Transverse colon (tissue), 3 donors: ENCODE data around the gene ALDH4A1.

Experiments
- CTCF ChIP-seq, 5 experiments: fragments of 200-600 bp in 3 of 5; fragments of 450-650 bp in 2 of 5; sonication (generic) in 3 of 5; IDR thresholded peaks; 1 replicate in 2 of 5; 2 replicates in 3 of 5; pipeline ENCODE4 v1.5.1; 2016 to 2017; ENCODE audit warnings: antibody characterized with exemption in 5 of 5, inconsistent platforms in 3 of 5, mild to moderate bottlenecking in 2 of 5, moderate library complexity in 1 of 5
- POLR2A ChIP-seq: fragments of 450-650 bp; IDR thresholded peaks from one replicate; pipeline ENCODE4 v1.6.1; 2016; ENCODE audit warnings: antibody characterized with exemption, mild to moderate bottlenecking, moderate library complexity

- no peak for TF ChIP-seq CTCF (IDR thresholded peaks at IDR 0.05)
- no peak for TF ChIP-seq POLR2A
Observed at GRCh38 chr1:18861590-18861989, 40.8 kb downstream of the ALDH4A1 start.
